ENCODE results near the gene JPH3. TPM values are rescaled to one million over a fixed set of nuclear protein-coding genes. Genes with fewer than 3 reads are reported as not detected.

Gene JPH3
- total RNA-seq, 2 donors from 2014 or later: 37.0 to 39.1 TPM

GRCh38 chr16:87735270-87736007, 133.1 kb downstream of the JPH3 start:
- Histone ChIP-seq H3K4me3 (ENCODE audit: low read length) (no peak overlapping the region), H3K27me3 (ENCODE audit: control insufficient read depth, insufficient read depth, low read length, poor library complexity, severe bottlenecking) (no peaks in the 10 kb centered on the region), H3K9me3 (ENCODE audit: control insufficient read depth, low read length) (no peaks in the 10 kb centered on the region), H3K4me1 (ENCODE audit: control insufficient read depth, insufficient read depth, low read length) (no peaks in the 10 kb centered on the region), H3K27ac (ENCODE audit: low read depth, low read length) (peak overlapping the region; percentile 24), H3K36me3 (ENCODE audit: control insufficient read depth, insufficient read depth, low read length) (peaks cover 42% of the 10 kb centered on the region), H3K9ac (ENCODE audit: extremely low read depth, low read length, poor library complexity, severe bottlenecking) (no peak overlapping the region)
- no peak overlapping the region for H3K4me3 Mint-ChIP-seq
- DNase-seq: no peak
- H3K36me3 Mint-ChIP-seq (ENCODE audit: low read depth): peaks cover 33% of the 10 kb centered on the region
- 91 to 99% methylated on average over 16 to 22 of the region's 23 CpGs for WGBS, 2 experiments (ENCODE audit: insufficient coverage in 1 of 2, insufficient read length in 1 of 2)
- no peak for TF ChIP-seq CTCF (conservative IDR thresholded peaks at IDR 0.05)
- no peaks in the 10 kb centered on the region for H3K9me3 Mint-ChIP-seq
- H3K27ac Mint-ChIP-seq: no peak overlapping the region
- no peaks in the 10 kb centered on the region for H3K27me3 Mint-ChIP-seq (ENCODE audit: insufficient read depth)
- peaks cover 4% of the 10 kb centered on the region for H3K4me1 Mint-ChIP-seq

- no peaks in the 10 kb centered on the region for H3K4me1 ChIP-seq (ENCODE audit: control insufficient read depth, insufficient read depth, low read length)
- Mint-ChIP-seq H3K27ac (no peak overlapping the region), H3K9me3 (no peaks in the 10 kb centered on the region), H3K4me3 (no peak overlapping the region), H3K36me3 (ENCODE audit: low read depth) (peaks cover 33% of the 10 kb centered on the region), H3K27me3 (ENCODE audit: insufficient read depth) (no peaks in the 10 kb centered on the region), H3K4me1 (peaks cover 4% of the 10 kb centered on the region)
- H3K36me3 ChIP-seq (ENCODE audit: control insufficient read depth, insufficient read depth, low read length): peaks cover 44% of the 10 kb centered on the region
- no peak for DNase-seq
- H3K27me3 ChIP-seq (ENCODE audit: control insufficient read depth, insufficient read depth, low read length, poor library complexity, severe bottlenecking): no peaks in the 10 kb centered on the region
- no peak overlapping the region for H3K4me3 ChIP-seq (ENCODE audit: low read length)
- H3K27ac ChIP-seq (ENCODE audit: low read depth, low read length): peak overlapping the region; percentile 24
- H3K9ac ChIP-seq (ENCODE audit: extremely low read depth, low read length, poor library complexity, severe bottlenecking): no peak overlapping the region
- no peaks in the 10 kb centered on the region for H3K9me3 ChIP-seq (ENCODE audit: control insufficient read depth, low read length)
- WGBS, 2 experiments (ENCODE audit: insufficient coverage in 1 of 2, insufficient read length in 1 of 2): 93 to 95% methylated on average over 12 of the region's 12 CpGs
- no peak for TF ChIP-seq CTCF (conservative IDR thresholded peaks at IDR 0.05)
Measured at GRCh38 chr16:87736008-87736382, 133.7 kb downstream of the JPH3 start.

- Histone ChIP-seq H3K36me3 (ENCODE audit: control insufficient read depth, insufficient read depth, low read length) (peaks cover 47% of the 10 kb centered on the region), H3K27ac (ENCODE audit: low read depth, low read length) (no peak overlapping the region), H3K9me3 (ENCODE audit: control insufficient read depth, low read length) (peaks cover 10% of the 10 kb centered on the region), H3K27me3 (ENCODE audit: control insufficient read depth, insufficient read depth, low read length, poor library complexity, severe bottlenecking) (no peaks in the 10 kb centered on the region), H3K4me3 (ENCODE audit: low read length) (no peak overlapping the region), H3K9ac (ENCODE audit: extremely low read depth, low read length, poor library complexity, severe bottlenecking) (no peak overlapping the region), H3K4me1 (ENCODE audit: control insufficient read depth, insufficient read depth, low read length) (no peaks in the 10 kb centered on the region)
- no peaks in the 10 kb centered on the region for H3K27me3 Mint-ChIP-seq (ENCODE audit: insufficient read depth)
- 95 to 96% methylated on average over 6 to 8 of the region's 8 CpGs for WGBS, 2 experiments (ENCODE audit: insufficient coverage in 1 of 2, insufficient read length in 1 of 2)
- no peaks in the 10 kb centered on the region for H3K4me1 Mint-ChIP-seq
- TF ChIP-seq CTCF (conservative IDR thresholded peaks at IDR 0.05): no peak
- H3K9me3 Mint-ChIP-seq: no peaks in the 10 kb centered on the region
- H3K36me3 Mint-ChIP-seq (ENCODE audit: low read depth): peaks cover 46% of the 10 kb centered on the region
- no peak for DNase-seq
- no peak overlapping the region for H3K27ac Mint-ChIP-seq
- no peak overlapping the region for H3K4me3 Mint-ChIP-seq
Measured at GRCh38 chr16:87739801-87740200, 137.5 kb downstream of the JPH3 start.

Data from endodermal cell (in vitro differentiated cells).